Esophagus squamous epithelium (tissue), 4 donors: ENCODE data around the gene KCNH8.

Source experiments
- POLR2A ChIP-seq, 4 donors: fragments of 450-650 bp; IDR thresholded peaks; one replicate each; pipeline ENCODE4 v1.6.1; 2017; ENCODE audit warnings: antibody characterized with exemption in 4 of 4, mild to moderate bottlenecking in 4 of 4, moderate library complexity in 3 of 4
- TF ChIP-seq, protein P1 (sequence below), 6 experiments: fragments of 450-650 bp in 4 of 6; fragments of 200-600 bp in 2 of 6; sonication (generic) in 2 of 6; IDR thresholded peaks; one replicate each; pipeline ENCODE4 v1.5.1; 2016 to 2019; ENCODE audit warnings: antibody characterized with exemption in 6 of 6, mild to moderate bottlenecking in 4 of 6, moderate library complexity in 4 of 6

DNA sequence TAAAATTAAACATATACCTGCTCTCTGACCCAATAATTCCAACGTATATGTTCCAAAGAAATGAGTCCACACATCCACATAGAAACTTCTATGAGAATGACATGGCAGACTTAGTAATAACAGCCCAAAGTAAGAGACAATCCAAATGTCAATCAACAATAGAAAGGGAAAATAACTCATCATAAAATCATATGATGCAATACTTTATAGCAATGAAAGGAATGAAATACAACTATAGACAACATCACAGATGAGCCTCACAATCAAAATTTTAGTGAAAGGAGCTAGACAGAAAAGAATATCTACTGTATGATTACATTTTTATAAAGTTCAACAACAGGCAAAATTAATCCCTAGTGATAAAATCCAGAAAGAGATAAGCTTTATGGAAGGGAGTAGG lies 23.6 kb upstream of the KCNH8 start:
- TF ChIP-seq, protein P1, sequence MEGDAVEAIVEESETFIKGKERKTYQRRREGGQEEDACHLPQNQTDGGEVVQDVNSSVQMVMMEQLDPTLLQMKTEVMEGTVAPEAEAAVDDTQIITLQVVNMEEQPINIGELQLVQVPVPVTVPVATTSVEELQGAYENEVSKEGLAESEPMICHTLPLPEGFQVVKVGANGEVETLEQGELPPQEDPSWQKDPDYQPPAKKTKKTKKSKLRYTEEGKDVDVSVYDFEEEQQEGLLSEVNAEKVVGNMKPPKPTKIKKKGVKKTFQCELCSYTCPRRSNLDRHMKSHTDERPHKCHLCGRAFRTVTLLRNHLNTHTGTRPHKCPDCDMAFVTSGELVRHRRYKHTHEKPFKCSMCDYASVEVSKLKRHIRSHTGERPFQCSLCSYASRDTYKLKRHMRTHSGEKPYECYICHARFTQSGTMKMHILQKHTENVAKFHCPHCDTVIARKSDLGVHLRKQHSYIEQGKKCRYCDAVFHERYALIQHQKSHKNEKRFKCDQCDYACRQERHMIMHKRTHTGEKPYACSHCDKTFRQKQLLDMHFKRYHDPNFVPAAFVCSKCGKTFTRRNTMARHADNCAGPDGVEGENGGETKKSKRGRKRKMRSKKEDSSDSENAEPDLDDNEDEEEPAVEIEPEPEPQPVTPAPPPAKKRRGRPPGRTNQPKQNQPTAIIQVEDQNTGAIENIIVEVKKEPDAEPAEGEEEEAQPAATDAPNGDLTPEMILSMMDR (IDR thresholded peaks at IDR 0.05) = no peak
- no peak for TF ChIP-seq POLR2A (IDR thresholded peaks at IDR 0.05)
